EL (cell line): Measurements from ENCODE around the gene PSMG4.

Experiments
- DNase-seq: peaks from one replicate; pipeline ENCODE4 v3.0.0-alpha.2; 2016

PSMG4 gene

GRCh38 chr6:3291987-3292386 is 33.2 kb downstream of the PSMG4 start:
- DNase-seq = no peak

- no peak for DNase-seq
Observed at GRCh38 chr6:3292431-3293197, 33.9 kb downstream of the PSMG4 start.

GRCh38 chr6:3293271-3294155 is 34.8 kb downstream of the PSMG4 start:
- DNase-seq = no peak

- no peak for DNase-seq
Observed at GRCh38 chr6:3294396-3294795, 35.6 kb downstream of the PSMG4 start.

GRCh38 chr6:3294921-3295871 is 36.4 kb downstream of the PSMG4 start:
- no peak for DNase-seq

GRCh38 chr6:3296078-3296477 is 37.3 kb downstream of the PSMG4 start:
- no peak for DNase-seq

GRCh38 chr6:3296537-3296936 is 37.8 kb downstream of the PSMG4 start:
- no peak for DNase-seq

- no peak for DNase-seq
Observed at GRCh38 chr6:3297006-3297405, 38.3 kb downstream of the PSMG4 start.

- DNase-seq = no peak
Observed at GRCh38 chr6:3297909-3298308, 39.2 kb downstream of the PSMG4 start.

GRCh38 chr6:3299221-3299620 is 40.5 kb downstream of the PSMG4 start:
- DNase-seq = no peak

- no peak for DNase-seq
Observed at GRCh38 chr6:3301506-3301905, 42.8 kb downstream of the PSMG4 start.

- DNase-seq = no peak
Observed at GRCh38 chr6:3303795-3304411, 45.2 kb downstream of the PSMG4 start.

- DNase-seq = no peak
Observed at GRCh38 chr6:3304500-3305215, 45.9 kb downstream of the PSMG4 start.

- no peak for DNase-seq
Observed at GRCh38 chr6:3305216-3305565, 46.4 kb downstream of the PSMG4 start.

GRCh38 chr6:3305831-3306230 is 47.1 kb downstream of the PSMG4 start:
- no peak for DNase-seq

GRCh38 chr6:3306848-3307247 is 48.1 kb downstream of the PSMG4 start:
- no peak for DNase-seq

GRCh38 chr6:3307436-3307835 is 48.7 kb downstream of the PSMG4 start:
- DNase-seq = no peak

- no peak for DNase-seq
Observed at GRCh38 chr6:3308106-3308505, 49.4 kb downstream of the PSMG4 start.

GRCh38 chr6:3309391-3310050 is 50.8 kb downstream of the PSMG4 start:
- no peak for DNase-seq

- DNase-seq = no peak
Observed at GRCh38 chr6:3310051-3310448, 51.3 kb downstream of the PSMG4 start.

GRCh38 chr6:3310703-3311102 is 52.0 kb downstream of the PSMG4 start:
- no peak for DNase-seq
